GM23248 (cell line): ENCODE data around the gene SLC6A12. TPM values are rescaled to one million over a fixed set of nuclear protein-coding genes. Genes with fewer than 3 reads are reported as not detected.

ENCODE experiments used
- DNase-seq: peaks from one replicate; pipeline ENCODE4 v3.0.0-alpha.2; 2015
- H2AFZ ChIP-seq: fragments of 200-600 bp; sonication (generic); 2 replicates; pipeline ENCODE4 v1.6.1; 2016; ENCODE audit warnings: antibody characterized with exemption
- H3F3A ChIP-seq: fragments of 200-600 bp; sonication (generic); 2 replicates; pipeline ENCODE4 v1.6.1; 2016; ENCODE audit warnings: mild to moderate bottlenecking, antibody characterized with exemption, mixed run types; ENCODE audit not compliant: insufficient read depth
- H3K27ac ChIP-seq: fragments of 200-600 bp; sonication (generic); 2 replicates; pipeline ENCODE4 v1.5.1; 2016; ENCODE audit warnings: mild to moderate bottlenecking
- H3K27me3 ChIP-seq: fragments of 200-600 bp; sonication (generic); replicated peaks from 2 replicates; pipeline ENCODE4 v1.6.1; 2016; ENCODE audit warnings: mild to moderate bottlenecking; ENCODE audit not compliant: insufficient read depth
- H3K36me3 ChIP-seq: fragments of 200-600 bp; sonication (generic); 2 replicates; pipeline ENCODE4 v1.6.1; 2016; ENCODE audit warnings: low read depth, mild to moderate bottlenecking
- H3K4me1 ChIP-seq: fragments of 200-600 bp; sonication (generic); 2 replicates; pipeline ENCODE4 v1.6.1; 2016; ENCODE audit warnings: mild to moderate bottlenecking; ENCODE audit not compliant: insufficient read depth
- H3K4me2 ChIP-seq: fragments of 200-600 bp; sonication (generic); one replicate; pipeline ENCODE4 v1.6.1; 2016; ENCODE audit warnings: mild to moderate bottlenecking; ENCODE audit not compliant: unreplicated experiment
- H3K4me3 ChIP-seq: fragments of 200-600 bp; sonication (generic); 2 replicates; pipeline ENCODE4 v1.5.1; 2016; ENCODE audit warnings: mild to moderate bottlenecking
- H3K79me2 ChIP-seq: fragments of 200-600 bp; sonication (generic); 2 replicates; pipeline ENCODE4 v1.6.1; 2016; ENCODE audit warnings: mild to moderate bottlenecking; ENCODE audit not compliant: insufficient read depth
- H3K9ac ChIP-seq: fragments of 200-600 bp; sonication (generic); 2 replicates; pipeline ENCODE4 v1.6.1; 2016; ENCODE audit warnings: mild to moderate bottlenecking
- H3K9me2 ChIP-seq: fragments of 200-600 bp; sonication (generic); 2 replicates; pipeline ENCODE4 v1.6.1; 2016; ENCODE audit warnings: mixed run types, mild to moderate bottlenecking, moderate library complexity; ENCODE audit not compliant: insufficient read depth
- H3K9me3 ChIP-seq: fragments of 200-600 bp; sonication (generic); one replicate; pipeline ENCODE4 v1.6.1; 2017; ENCODE audit warnings: low read depth
- H4K20me1 ChIP-seq: fragments of 200-600 bp; sonication (generic); 2 replicates; pipeline ENCODE4 v1.6.0; 2016; ENCODE audit not compliant: insufficient read depth
- EZH2 ChIP-seq: fragments of 200-600 bp; sonication (generic); IDR thresholded peaks from 2 replicates; pipeline ENCODE4 v1.6.1; 2018; ENCODE audit warnings: antibody characterized with exemption, mild to moderate bottlenecking; ENCODE audit not compliant: insufficient read depth, poor library complexity, severe bottlenecking
- EZH2phosphoT487 ChIP-seq: fragments of 200-600 bp; sonication (generic); IDR thresholded peaks from 2 replicates; pipeline ENCODE4 v1.6.1; 2018; ENCODE audit warnings: antibody characterized with exemption, moderate library complexity, mild to moderate bottlenecking, low read depth; ENCODE audit not compliant: insufficient read depth
- WGBS, 2 experiments: methylation state at CpG; one replicate each; pipeline ENCODE4 v1.1.6; 2015 to 2017; ENCODE audit warnings: low lambda C conversion rate in 2 of 2, low coverage in 1 of 2; ENCODE audit errors: missing lambda C conversion rate in 2 of 2; 5-methylcytosine and 5-hydroxymethylcytosine counted together
- in situ Hi-C: fragments of 300-500 bp; cut with MboI; formaldehyde crosslinking; loops from 2 replicates; pipeline ENCODE4 v1.15.0; 2020
- polyA plus RNA-seq: library from polyadenylated mRNA; unstranded; fragments of >200 nt; fragmentation: Nextera tagmentation; extraction: Ambion mirVana; gene quantifications from 2 replicates; pipeline ENCODE4 v1.2.1, GENCODE V29; 2016
- total RNA-seq: library from RNA; depleted of rRNA; stranded (reverse); fragments of >200 nt; shearing (Covaris generic); gene quantifications from 2 replicates; pipeline ENCODE4 v1.2.3, GENCODE V29; 2014

SLC6A12 gene
- total and polyA plus RNA-seq, 2 experiments from 2014 or later = not detected

GRCh38 chr12:253116-253831 lies 39.3 kb upstream of the SLC6A12 start:
- Histone ChIP-seq H3K27me3 (peaks cover 32% of the 10 kb centered on the region), H3K4me3 (no peak overlapping the region), H3K36me3 (no peaks in the 10 kb centered on the region), H3K79me2 (no peaks in the 10 kb centered on the region), H3K4me1 (no peaks in the 10 kb centered on the region), H3F3A (no peaks in the 10 kb centered on the region), H3K27ac (no peak overlapping the region), H3K4me2 (no peak overlapping the region), H3K9me3 (no peaks in the 10 kb centered on the region), H3K9me2 (no peaks in the 10 kb centered on the region), H2AFZ (no peak overlapping the region), H3K9ac (no peak overlapping the region), H4K20me1 (no peaks in the 10 kb centered on the region)
- WGBS, 2 experiments = 37 to 45% methylated on average over 12 of the region's 12 CpGs
- TF ChIP-seq EZH2 = no peak
- no peak for TF ChIP-seq EZH2phosphoT487
- DNase-seq = peak; percentile 22
- in situ Hi-C loops = no loop called here

- Histone ChIP-seq H3K9me3 (no peaks in the 10 kb centered on the region), H3K4me3 (no peak overlapping the region), H3K4me1 (no peaks in the 10 kb centered on the region), H3K4me2 (no peak overlapping the region), H3K27me3 (peaks cover 32% of the 10 kb centered on the region), H3F3A (no peaks in the 10 kb centered on the region), H3K36me3 (no peaks in the 10 kb centered on the region), H2AFZ (no peak overlapping the region), H3K27ac (no peak overlapping the region), H3K79me2 (no peaks in the 10 kb centered on the region), H3K9ac (no peak overlapping the region), H3K9me2 (no peaks in the 10 kb centered on the region), H4K20me1 (no peaks in the 10 kb centered on the region)
- no peak for DNase-seq
- TF ChIP-seq EZH2phosphoT487 (no peak), EZH2 (no peak)
- 27 to 31% methylated on average over 2 to 5 of the region's 5 CpGs for WGBS, 2 experiments
- in situ Hi-C loops = no loop called here
These were observed 38.7 kb upstream of the SLC6A12 start for GRCh38 chr12:252636-253035.

GRCh38 chr12:247271-247670 lies 33.3 kb upstream of the SLC6A12 start:
- Histone ChIP-seq H3K27ac (no peak overlapping the region), H3F3A (no peaks in the 10 kb centered on the region), H3K9ac (no peak overlapping the region), H3K9me2 (no peaks in the 10 kb centered on the region), H3K36me3 (no peaks in the 10 kb centered on the region), H3K9me3 (no peaks in the 10 kb centered on the region), H3K4me3 (no peak overlapping the region), H3K79me2 (no peaks in the 10 kb centered on the region), H2AFZ (no peak overlapping the region), H4K20me1 (no peaks in the 10 kb centered on the region), H3K4me2 (no peak overlapping the region), H3K27me3 (peaks cover 5% of the 10 kb centered on the region; the same call in 1 of the 2 replicates), H3K4me1 (no peaks in the 10 kb centered on the region)
- WGBS, 2 experiments = 56 to 61% methylated on average over 3 of the region's 3 CpGs
- TF ChIP-seq EZH2 = no peak
- TF ChIP-seq EZH2phosphoT487 = no peak
- in situ Hi-C loops = no loop called here
- no peak for DNase-seq

GRCh38 chr12:243381-243780 lies 29.4 kb upstream of the SLC6A12 start:
- Histone ChIP-seq H3K4me2 (no peak overlapping the region), H3K9me2 (no peaks in the 10 kb centered on the region), H3K27ac (no peak overlapping the region), H3K36me3 (no peaks in the 10 kb centered on the region), H3K9ac (no peak overlapping the region), H3K4me3 (no peak overlapping the region), H2AFZ (no peak overlapping the region), H4K20me1 (no peaks in the 10 kb centered on the region), H3K79me2 (no peaks in the 10 kb centered on the region), H3F3A (no peaks in the 10 kb centered on the region), H3K9me3 (no peaks in the 10 kb centered on the region), H3K4me1 (no peaks in the 10 kb centered on the region), H3K27me3 (peaks cover 4% of the 10 kb centered on the region; the same call in 1 of the 2 replicates)
- TF ChIP-seq EZH2phosphoT487 (no peak), EZH2 (no peak)
- WGBS, 2 experiments = 40 to 41% methylated on average over 4 of the region's 4 CpGs
- in situ Hi-C loops = no loop called here
- DNase-seq = no peak
